Measurements from ENCODE around the gene B9D1.
A peak's percentile ranks its signal among the peaks of the same experiment; 100 is the strongest.

The B9D1 gene

DNA sequence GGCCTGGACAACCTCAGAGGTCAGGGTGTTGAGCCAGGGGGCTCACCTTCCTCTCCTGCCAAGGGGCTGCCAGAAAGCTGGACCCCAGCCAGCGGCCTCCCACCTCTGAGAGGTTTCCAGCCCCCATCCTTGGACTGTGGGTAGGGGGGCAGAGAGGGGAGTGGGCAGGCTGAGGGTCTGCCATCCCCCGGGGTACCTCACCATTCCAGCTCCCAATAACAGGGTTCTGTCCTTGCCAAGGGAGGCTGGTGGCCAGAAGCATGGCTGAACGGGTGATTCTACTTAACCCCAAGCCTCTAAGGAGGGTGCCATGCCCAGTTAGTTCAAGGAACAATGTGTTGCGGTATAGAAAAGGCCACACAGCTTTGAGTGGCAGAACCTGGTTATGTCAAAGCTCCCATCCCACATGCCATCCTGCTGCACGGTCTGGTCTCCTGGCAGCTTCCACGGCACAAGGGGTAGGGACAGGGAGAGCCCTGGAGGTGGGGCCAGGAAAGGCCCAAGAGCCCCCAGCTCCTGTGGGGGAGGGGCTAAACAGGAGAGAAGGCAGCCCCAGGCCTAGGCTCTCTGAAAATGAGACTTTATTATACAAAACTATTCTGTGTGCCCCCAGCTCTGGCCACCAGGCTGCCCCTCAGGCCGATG, 19.8 kb downstream of the B9D1 start:
- H3K4me3 ChIP-seq (ENCODE audit: low read depth, low read length) = no peak overlapping the region
- TF ChIP-seq CTCF (conservative IDR thresholded peaks at IDR 0.05; ENCODE audit: low read depth, low read length) = no peak
- no peak for DNase-seq (ENCODE audit: low read depth)

DNA sequence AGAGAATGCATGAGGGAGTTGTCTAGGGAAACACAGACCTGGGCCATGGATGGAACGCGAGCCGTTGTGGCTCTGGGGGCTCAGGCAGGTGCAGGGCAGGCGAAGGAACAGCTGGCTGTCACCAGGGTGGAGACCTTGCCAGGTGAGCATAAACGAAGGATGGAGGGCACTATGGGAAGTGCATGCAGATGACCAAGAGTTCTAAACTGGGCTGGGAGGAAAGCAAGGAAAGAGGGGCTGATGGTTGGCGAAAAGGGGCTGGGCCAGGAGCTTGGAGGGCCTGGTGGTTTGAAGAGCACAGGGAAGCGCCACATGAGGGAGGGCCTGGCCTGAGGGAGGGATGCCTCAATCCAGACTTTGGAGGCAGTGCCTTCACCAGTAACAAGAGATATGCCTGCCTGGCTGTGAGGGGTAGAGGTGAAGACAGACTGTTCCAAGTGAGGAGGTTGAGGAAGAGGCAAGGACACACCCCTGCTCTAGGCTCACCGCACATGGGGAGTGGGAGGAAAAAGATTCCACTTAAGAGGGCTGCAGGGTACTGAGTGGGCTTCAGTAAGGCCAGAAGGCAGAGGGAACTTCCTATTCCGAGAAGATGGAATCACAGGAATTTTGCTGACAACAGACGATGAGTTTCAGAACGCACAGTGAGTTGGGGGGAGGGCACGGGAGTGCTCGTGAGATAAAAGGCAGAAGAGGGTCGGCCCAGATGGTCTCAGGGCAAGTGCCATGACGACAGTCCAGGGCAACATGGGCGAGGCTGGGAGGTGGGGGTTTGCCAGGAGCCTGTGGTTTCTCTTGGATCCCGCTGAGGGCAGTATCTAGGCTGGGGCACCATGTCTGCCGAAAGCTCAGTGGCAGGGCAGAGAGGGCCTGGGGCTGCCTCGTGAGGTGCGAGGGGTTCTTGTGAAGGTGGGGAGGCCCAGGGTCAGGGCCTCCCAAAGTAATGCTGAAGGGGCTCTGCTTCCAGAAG, 20.6 kb downstream of the B9D1 start:
- no peak for TF ChIP-seq CTCF (conservative IDR thresholded peaks at IDR 0.05; ENCODE audit: low read depth, low read length)
- DNase-seq (ENCODE audit: low read depth) = peak; percentile 33

DNA sequence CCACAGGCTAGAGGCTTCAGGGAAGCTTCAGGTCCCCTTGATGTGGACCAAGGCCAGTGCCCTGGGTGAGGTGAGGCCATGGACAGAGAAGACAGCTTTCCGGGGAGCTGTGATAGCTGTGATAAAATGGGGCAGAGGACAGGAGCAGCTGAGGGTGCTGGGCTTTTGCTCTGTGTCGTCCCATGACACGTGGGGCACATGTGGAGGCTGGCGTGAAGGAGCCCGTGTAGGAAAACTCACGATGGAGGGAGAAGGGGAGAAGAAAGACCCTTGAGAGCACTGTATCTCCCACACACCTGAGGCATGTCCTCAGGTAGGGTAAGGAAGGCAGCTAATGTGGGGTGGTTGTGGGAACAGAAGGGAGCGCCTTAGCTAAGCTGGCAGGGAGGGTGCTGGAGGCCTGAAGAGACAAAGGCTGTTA, 21.3 kb downstream of the B9D1 start:
- no peak for DNase-seq (ENCODE audit: low read depth)
- no peak overlapping the region for H3K4me3 ChIP-seq (ENCODE audit: low read depth, low read length)
- no peak for TF ChIP-seq CTCF (conservative IDR thresholded peaks at IDR 0.05; ENCODE audit: low read depth, low read length)

More for the DNA sequence above, 20.6 kb downstream of the B9D1 start:
- no peak overlapping the region for H3K4me3 ChIP-seq (ENCODE audit: low read depth, low read length)

DNA sequence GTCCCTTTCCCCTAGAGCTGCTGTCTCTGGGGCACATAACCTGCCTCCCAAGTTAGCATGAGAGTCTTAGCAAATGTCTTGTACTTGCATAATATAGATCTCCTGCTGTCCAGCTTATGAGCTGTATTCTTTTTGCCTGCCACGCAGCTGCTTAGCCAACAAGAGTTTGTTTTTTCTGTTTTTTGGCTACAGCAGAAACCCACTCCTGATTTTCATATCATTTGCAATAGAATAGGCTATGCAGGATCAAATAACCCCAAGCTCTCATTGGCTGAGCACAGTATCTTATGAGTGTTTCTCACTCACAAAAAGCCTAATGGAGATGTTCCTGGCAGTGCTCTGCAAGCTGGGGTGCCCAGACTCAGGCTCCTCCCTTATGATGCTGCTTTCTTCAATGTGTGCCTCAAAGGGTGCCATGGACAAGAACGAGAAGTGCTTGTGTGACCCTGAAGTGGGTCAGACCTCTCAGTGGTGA, 23.1 kb downstream of the B9D1 start:
- peak; percentile 71 for DNase-seq (ENCODE audit: low read depth)
- TF ChIP-seq CTCF (conservative IDR thresholded peaks at IDR 0.05; ENCODE audit: low read depth, low read length) = no peak
- no peak overlapping the region for H3K4me3 ChIP-seq (ENCODE audit: low read depth, low read length)

DNA sequence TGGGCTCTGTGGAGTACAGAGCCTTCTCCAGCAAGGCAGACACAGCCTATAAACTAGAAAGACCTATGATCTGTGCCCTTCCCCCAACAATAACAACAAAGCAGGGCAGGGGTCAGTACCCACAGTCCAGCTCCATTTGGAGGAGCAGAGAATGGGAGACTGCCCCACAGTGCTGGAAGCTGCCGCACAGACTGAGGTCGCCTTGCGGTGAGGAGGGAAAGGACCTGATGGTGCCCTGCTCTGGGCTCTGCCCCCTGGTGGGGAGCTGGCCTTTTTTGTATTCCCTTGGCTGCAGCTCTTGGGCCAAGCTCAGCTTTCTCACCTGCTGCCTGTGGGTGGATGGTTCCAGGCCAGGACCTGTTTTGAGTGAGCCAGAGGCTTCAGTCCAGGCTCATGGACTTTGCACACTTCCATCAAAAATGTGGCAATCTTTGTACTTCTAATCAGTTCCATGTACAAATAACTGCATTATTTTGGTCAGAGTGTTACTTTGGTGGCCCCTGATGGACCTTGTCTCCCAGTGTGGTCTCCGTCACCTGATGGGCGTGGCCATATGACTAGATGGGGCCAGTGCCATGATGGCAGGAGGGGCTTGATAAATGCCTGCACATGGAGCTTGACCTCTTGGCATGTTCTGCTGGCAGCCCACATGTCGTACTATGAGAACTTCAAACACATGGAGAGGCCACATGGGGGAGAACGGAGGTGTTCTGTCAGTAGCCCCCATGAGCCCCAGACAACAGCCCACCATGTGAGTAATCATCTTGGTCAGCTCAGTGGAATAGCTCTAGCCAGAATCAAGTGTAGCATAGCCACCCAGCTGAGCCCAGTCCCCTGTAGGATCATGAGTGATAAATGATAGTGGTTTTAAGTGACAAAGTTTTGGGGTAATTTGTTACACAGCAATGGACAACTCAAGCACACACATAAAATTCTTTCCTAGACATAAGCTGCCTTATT, 24.2 kb downstream of the B9D1 start:
- peak; percentile 68 for TF ChIP-seq CTCF (conservative IDR thresholded peaks at IDR 0.05; ENCODE audit: low read depth, low read length)
- no peak overlapping the region for H3K4me3 ChIP-seq (ENCODE audit: low read depth, low read length)
- peak; percentile 52 for DNase-seq (ENCODE audit: low read depth)

DNA sequence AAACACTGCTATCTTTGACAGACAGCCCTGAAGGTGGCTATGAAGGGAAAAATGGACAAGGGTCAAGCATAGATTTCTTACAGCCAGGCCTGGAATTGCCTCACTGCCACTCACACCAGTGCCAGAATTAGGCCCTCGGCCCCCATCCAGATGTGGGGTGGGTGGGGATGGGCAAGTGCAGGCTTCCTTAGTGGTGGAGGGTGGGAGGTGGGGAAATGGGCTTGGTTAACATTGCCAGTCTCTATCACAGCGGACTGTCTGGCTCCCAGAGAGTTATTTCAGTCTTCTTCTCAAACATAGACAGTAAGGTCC, 24.9 kb downstream of the B9D1 start:
- DNase-seq (ENCODE audit: low read depth) = no peak
- TF ChIP-seq CTCF (conservative IDR thresholded peaks at IDR 0.05; ENCODE audit: low read depth, low read length) = no peak
- H3K4me3 ChIP-seq (ENCODE audit: low read depth, low read length) = no peak overlapping the region
